ENCODE data around the gene DOCK3.

DNA sequence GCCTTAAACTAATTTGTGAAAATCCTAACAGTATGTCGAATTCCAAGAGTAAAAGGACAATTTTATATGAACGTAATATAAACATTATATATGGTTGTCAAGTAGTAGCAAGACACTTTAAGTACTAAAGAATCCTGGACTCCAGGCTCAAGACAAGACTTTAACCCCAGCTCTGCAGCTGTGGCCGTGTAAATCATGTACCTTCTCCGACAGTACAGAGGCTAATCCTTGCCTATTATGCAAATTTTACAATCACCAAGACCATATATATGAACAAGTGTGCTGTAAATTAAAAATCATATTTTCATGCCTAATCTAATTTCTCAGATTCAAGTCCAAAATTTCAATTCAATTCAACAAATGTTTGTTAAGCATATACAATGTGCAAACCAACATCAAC, 752.2 kb downstream of the DOCK3 start:
- TF ChIP-seq, protein P1, sequence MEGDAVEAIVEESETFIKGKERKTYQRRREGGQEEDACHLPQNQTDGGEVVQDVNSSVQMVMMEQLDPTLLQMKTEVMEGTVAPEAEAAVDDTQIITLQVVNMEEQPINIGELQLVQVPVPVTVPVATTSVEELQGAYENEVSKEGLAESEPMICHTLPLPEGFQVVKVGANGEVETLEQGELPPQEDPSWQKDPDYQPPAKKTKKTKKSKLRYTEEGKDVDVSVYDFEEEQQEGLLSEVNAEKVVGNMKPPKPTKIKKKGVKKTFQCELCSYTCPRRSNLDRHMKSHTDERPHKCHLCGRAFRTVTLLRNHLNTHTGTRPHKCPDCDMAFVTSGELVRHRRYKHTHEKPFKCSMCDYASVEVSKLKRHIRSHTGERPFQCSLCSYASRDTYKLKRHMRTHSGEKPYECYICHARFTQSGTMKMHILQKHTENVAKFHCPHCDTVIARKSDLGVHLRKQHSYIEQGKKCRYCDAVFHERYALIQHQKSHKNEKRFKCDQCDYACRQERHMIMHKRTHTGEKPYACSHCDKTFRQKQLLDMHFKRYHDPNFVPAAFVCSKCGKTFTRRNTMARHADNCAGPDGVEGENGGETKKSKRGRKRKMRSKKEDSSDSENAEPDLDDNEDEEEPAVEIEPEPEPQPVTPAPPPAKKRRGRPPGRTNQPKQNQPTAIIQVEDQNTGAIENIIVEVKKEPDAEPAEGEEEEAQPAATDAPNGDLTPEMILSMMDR (IDR thresholded peaks at IDR 0.05): no peak
- no peak for TF ChIP-seq POLR2A (IDR thresholded peaks at IDR 0.05)

All from ovary (tissue), 3 donors.